B cell (primary cell): ENCODE results near the gene COX7B. TPM values are rescaled to one million over a fixed set of nuclear protein-coding genes. Genes with fewer than 3 reads are reported as not detected.

ENCODE experiments used
- ATAC-seq: fragments of 200-7000 bp; cut with Tn5 transposase; one replicate; pipeline ENCODE4 v1.10.0; 2021; ENCODE audit warnings: low read depth, mild to moderate bottlenecking, moderate number of reproducible peaks, moderate library complexity
- CTCF ChIA-PET: fragments of 350-600 bp; sonication (Branson Sonifier 250); formaldehyde crosslinking; loops from one replicate; lab custom pipeline; 2021; ENCODE audit warnings: antibody characterized with exemption, inconsistent platforms; lab: Charles Lee
- POLR2A ChIA-PET: fragments of 350-600 bp; sonication (Branson Sonifier 250); formaldehyde crosslinking; loops from one replicate; lab custom pipeline; 2021; ENCODE audit warnings: antibody characterized with exemption; lab: Charles Lee
- DNase-seq: peaks from one replicate; pipeline ENCODE4 v3.0.0; 2013
- H2AFZ ChIP-seq: 2 replicates; pipeline ENCODE4 v1.6.1; 2012; ENCODE audit warnings: mild to moderate bottlenecking, low read depth, low read length; ENCODE audit not compliant: insufficient read depth, poor library complexity, severe bottlenecking
- H3K27ac ChIP-seq, 2 donors: 1 replicate in 1 of 2; 2 replicates in 1 of 2; pipeline ENCODE4 v1.5.1; 2012 to 2013; ENCODE audit warnings: low read length in 2 of 2, mild to moderate bottlenecking in 2 of 2, moderate library complexity in 1 of 2
- H3K27me3 ChIP-seq, 4 experiments: fragments of 200-600 bp in 1 of 4; sonication (generic) in 1 of 4; replicated peaks in 1 of 4; 1 replicate in 2 of 4; 2 replicates in 2 of 4; pipeline versions ENCODE4 v1.6.1 to v1.7.0; 2013 to 2016; ENCODE audit warnings: low read length in 3 of 4, mild to moderate bottlenecking in 2 of 4, mixed read lengths in 1 of 4, moderate library complexity in 1 of 4; ENCODE audit not compliant: insufficient read depth in 4 of 4, control insufficient read depth in 3 of 4; ENCODE audit errors: control extremely low read depth in 1 of 4
- H3K36me3 ChIP-seq, 2 experiments: replicated peaks in 1 of 2; 1 replicate in 1 of 2; 2 replicates in 1 of 2; pipeline versions ENCODE4 v1.6.1 to v1.7.1; 2013; ENCODE audit warnings: low read length in 1 of 2; ENCODE audit not compliant: insufficient read depth in 2 of 2, control insufficient read depth in 1 of 2; ENCODE audit errors: control extremely low read depth in 1 of 2, extremely low read depth in 1 of 2
- H3K4me1 ChIP-seq, 2 donors: fragments of 200-600 bp in 1 of 2; sonication (generic) in 1 of 2; 1 replicate in 1 of 2; 2 replicates in 1 of 2; pipeline versions ENCODE4 v1.5.1 to v1.6.1; 2013 to 2017; ENCODE audit warnings: low read length in 2 of 2; ENCODE audit not compliant: control insufficient read depth in 2 of 2, insufficient read depth in 2 of 2
- H3K4me2 ChIP-seq: replicated peaks from 2 replicates; pipeline ENCODE3; 2012; ENCODE audit warnings: mild to moderate bottlenecking, low read depth, low read length; ENCODE audit not compliant: poor library complexity, severe bottlenecking
- H3K4me3 ChIP-seq, 5 experiments: fragments of 200-600 bp in 1 of 5; sonication (generic) in 1 of 5; 1 replicate in 3 of 5; 2 replicates in 2 of 5; pipeline versions ENCODE4 v1.5.1 to v1.7.0; 2011 to 2016; ENCODE audit warnings: low read length in 4 of 5, mild to moderate bottlenecking in 4 of 5, low read depth in 2 of 5, control low read depth in 1 of 5, moderate library complexity in 1 of 5; ENCODE audit not compliant: insufficient read depth in 1 of 5; ENCODE audit errors: control extremely low read depth in 1 of 5, extremely low read depth in 1 of 5
- H3K79me2 ChIP-seq: fragments of 200-600 bp; sonication (generic); one replicate; pipeline ENCODE4 v1.6.0; 2016; ENCODE audit warnings: low read length; ENCODE audit not compliant: control insufficient read depth, insufficient read depth
- H3K9ac ChIP-seq: fragments of 200-600 bp; sonication (generic); 2 replicates; pipeline ENCODE4 v1.6.1; 2017; ENCODE audit warnings: mild to moderate bottlenecking, low read length, moderate library complexity
- H3K9me3 ChIP-seq, 3 donors: one replicate each; pipeline versions ENCODE4 v1.6.1 to v1.7.1; 2013; ENCODE audit warnings: low read length in 2 of 3; ENCODE audit not compliant: control insufficient read depth in 2 of 3, insufficient read depth in 1 of 3; ENCODE audit errors: control extremely low read depth in 1 of 3
- H4K20me1 ChIP-seq: 2 replicates; pipeline ENCODE4 v1.6.0; 2012; ENCODE audit warnings: mild to moderate bottlenecking, low read length; ENCODE audit not compliant: insufficient read depth, control insufficient read depth, poor library complexity, severe bottlenecking
- H3K27ac Mint-ChIP-seq: one replicate; pipeline ENCODE4 v1.8.0; 2021; ENCODE audit warnings: mixed read lengths
- H3K27me3 Mint-ChIP-seq: one replicate; pipeline ENCODE4 v1.8.0; 2021; ENCODE audit warnings: mixed read lengths
- H3K4me1 Mint-ChIP-seq: one replicate; pipeline ENCODE4 v1.8.0; 2021; ENCODE audit warnings: mixed read lengths
- H3K4me3 Mint-ChIP-seq: one replicate; pipeline ENCODE4 v1.8.0; 2021; ENCODE audit warnings: mixed read lengths
- H3K9me3 Mint-ChIP-seq: one replicate; pipeline ENCODE4 v1.8.0; 2022; ENCODE audit warnings: mixed read lengths; ENCODE audit not compliant: insufficient read depth
- CTCF ChIP-seq: fragments of 200-600 bp; IDR thresholded peaks from one replicate; pipeline ENCODE4 v1.8.0; 2022; ENCODE audit warnings: antibody characterized with exemption, mild to moderate bottlenecking
- EZH2 ChIP-seq: IDR thresholded peaks from 2 replicates; pipeline ENCODE4 v1.6.1; 2012; ENCODE audit warnings: borderline replicate concordance, low read depth, mild to moderate bottlenecking, moderate library complexity, low read length; ENCODE audit not compliant: insufficient read depth, poor library complexity, severe bottlenecking
- WGBS: methylation state at CpG from one replicate; pipeline ENCODE4 v1.1.5; 2013; ENCODE audit warnings: missing lambda C conversion rate; ENCODE audit not compliant: insufficient coverage; 5-methylcytosine and 5-hydroxymethylcytosine counted together
- intact Hi-C: fragments of 100-400 bp; cut with micrococcal nuclease; formaldehyde crosslinking; loops from one replicate; pipeline ENCODE4 v1.10.0; 2022
- polyA plus RNA-seq: library from polyadenylated mRNA; depleted of rRNA; stranded (reverse); fragments of >200 nt; gene quantifications from 2 replicates; pipeline ENCODE4 v1.2.3, GENCODE V29; 2012
- total RNA-seq, 2 donors: library from RNA; stranded (reverse); fragments of 120-200 nt in 1 of 2; gene quantifications; 1 replicate in 1 of 2; 2 replicates in 1 of 2; pipeline versions ENCODE4 v1.2.3 to v1.2.4, GENCODE V29; 2013 to 2022

Gene COX7B
- total and polyA plus RNA-seq, 2 donors (not counting 1 experiment from before 2014, with no cell fraction given) = 91.1 to 352 TPM

- Histone ChIP-seq H3K9me3 (peaks cover 0 to 5% (median 0%) of the 10 kb centered on the region in 3 donors), H3K4me3 (peak within 1 kb of the TSS; percentile 83 to 95 (median 92)), H3K27ac (peak within 1 kb of the TSS; percentile 97 to 98), H3K27me3 (no peaks in the 10 kb centered on the region), H3K4me2 (peak within 1 kb of the TSS; percentile 68), H2AFZ (peak within 1 kb of the TSS; percentile 72), H4K20me1 (no peaks in the 10 kb centered on the region), H3K79me2 (peaks cover 41% of the 10 kb centered on the region), H3K36me3 (peaks cover 0 to 2% of the 10 kb centered on the region in 2 experiments), H3K4me1 (peaks cover 4 to 13% of the 10 kb centered on the region in 2 donors), H3K9ac (peak within 1 kb of the TSS; percentile 85)
- H3K4me3 Mint-ChIP-seq = peak within 1 kb of the TSS; percentile 96
- 0% methylated on average over 11 of the region's 49 CpGs for WGBS
- ATAC-seq (peak; percentile 84), DNase-seq (peak; percentile 95)
- no peaks in the 10 kb centered on the region for H3K27me3 Mint-ChIP-seq
- peaks cover 33% of the 10 kb centered on the region for H3K4me1 Mint-ChIP-seq
- TF ChIP-seq CTCF (no peak), EZH2 (no peak)
- CTCF ChIA-PET = interaction anchor here (0.9 to 1.5 kb wide), 2 partner anchors 10 to 130 kb away, joined by 4 read pairs; no protein-coding TSS in a partner anchor
- H3K27ac Mint-ChIP-seq = peak within 1 kb of the TSS; percentile 98
- no peaks in the 10 kb centered on the region for H3K9me3 Mint-ChIP-seq
- intact Hi-C loops = loop anchor here (1.0 to 5.0 kb wide), 6 partner anchors 15 to 1723 kb away; partner anchors contain the start of genes ATP7A, ATRX, MAGEE1 and PBDC1
- POLR2A ChIA-PET = interaction anchor here (1.0 kb wide), 1 partner anchor 15 kb away, joined by 4 read pairs; the partner anchor contains the start of gene ATP7A
Measured at GRCh38 chrX:77894921-77895886, 4.1 kb upstream of the COX7B start, which contains the start of gene MAGT1. Gene MAGT1 (minus strand): TSS chrX:77895435. CDS start chrX:77895410, 25 bp downstream.
